Measurements from ENCODE around the gene CORO2B.

CORO2B gene

GRCh38 chr15:68578980-68579935 lies at the start of gene CORO2B:
Gene CORO2B, plus strand, starts transcription at chr15:68578993. Its CDS starts 270 bp downstream, at chr15:68579263.
- no peak for TF ChIP-seq CTCF (IDR thresholded peaks at IDR 0.05; ENCODE audit: insufficient read depth, low read depth, low read length, missing control alignments)
- DNase-seq (ENCODE audit: low read depth), result no peak
- H3K4me3 ChIP-seq (ENCODE audit: low read depth, low read length), result no peak within 1 kb of the TSS

GRCh38 chr15:68531387-68532179 lies 47.2 kb upstream of the CORO2B start:
- no peak overlapping the region for H3K4me3 ChIP-seq (ENCODE audit: low read depth, low read length)
- TF ChIP-seq CTCF (IDR thresholded peaks at IDR 0.05; ENCODE audit: insufficient read depth, low read depth, low read length, missing control alignments), result no peak
- no peak for DNase-seq (ENCODE audit: low read depth)

GRCh38 chr15:68536331-68537095 lies 42.3 kb upstream of the CORO2B start:
- no peak for DNase-seq (ENCODE audit: low read depth)
- TF ChIP-seq CTCF (IDR thresholded peaks at IDR 0.05; ENCODE audit: insufficient read depth, low read depth, low read length, missing control alignments), result no peak
- H3K4me3 ChIP-seq (ENCODE audit: low read depth, low read length), result no peak overlapping the region

- H3K4me3 ChIP-seq (ENCODE audit: low read depth, low read length), result no peak overlapping the region
- no peak for DNase-seq (ENCODE audit: low read depth)
- no peak for TF ChIP-seq CTCF (IDR thresholded peaks at IDR 0.05; ENCODE audit: insufficient read depth, low read depth, low read length, missing control alignments)
Measured at GRCh38 chr15:68537097-68537496, 41.7 kb upstream of the CORO2B start.

GRCh38 chr15:68537506-68537905 lies 41.3 kb upstream of the CORO2B start:
- H3K4me3 ChIP-seq (ENCODE audit: low read depth, low read length), result no peak overlapping the region
- TF ChIP-seq CTCF (IDR thresholded peaks at IDR 0.05; ENCODE audit: insufficient read depth, low read depth, low read length, missing control alignments), result no peak
- no peak for DNase-seq (ENCODE audit: low read depth)

- no peak for DNase-seq (ENCODE audit: low read depth)
- TF ChIP-seq CTCF (IDR thresholded peaks at IDR 0.05; ENCODE audit: insufficient read depth, low read depth, low read length, missing control alignments), result no peak
- H3K4me3 ChIP-seq (ENCODE audit: low read depth, low read length), result no peak overlapping the region
Measured at GRCh38 chr15:68538311-68538710, 40.5 kb upstream of the CORO2B start.

Measured in GM12865 (cell line).